ENCODE results near the gene NLRP7.
"Not testable (repeated sequence)": the region's sequence is repeated elsewhere in the genome, so short reads cannot be mapped to it uniquely, and the experiment has no call there.

Gene NLRP7

DNA sequence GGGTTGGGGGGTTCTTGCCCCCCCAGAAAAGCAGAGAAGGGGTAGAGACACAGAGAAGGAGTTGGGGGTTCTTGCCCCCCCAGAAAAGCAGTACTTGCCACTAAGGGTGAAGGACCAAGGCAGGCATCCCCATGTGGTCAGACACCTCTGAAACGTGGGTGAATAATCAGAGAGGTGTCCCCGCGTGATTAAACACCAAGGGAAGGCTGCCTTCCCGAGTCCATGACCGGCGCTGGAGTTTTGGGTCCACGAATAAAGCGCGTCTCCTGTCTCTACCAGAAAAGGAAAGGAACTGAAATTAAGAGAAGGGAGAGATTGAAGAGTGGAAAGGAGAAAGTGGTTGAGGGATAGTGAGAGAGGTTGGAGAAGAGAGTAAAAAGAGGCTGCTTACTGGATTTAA, 47.7 kb downstream of the NLRP7 start:
- not testable (repeated sequence) for H3K4me3 ChIP-seq (ENCODE audit: low read length in 2 of 2); H3K9me3 ChIP-seq (ENCODE audit: control insufficient read depth in 2 of 2, low read length in 2 of 2); H3K27me3 ChIP-seq (ENCODE audit: control insufficient read depth in 1 of 2, insufficient read depth in 2 of 2, low read length in 2 of 2); H3K27ac ChIP-seq (ENCODE audit: low read length); H3K36me3 ChIP-seq (ENCODE audit: control insufficient read depth in 2 of 2, insufficient read depth in 2 of 2, low read length in 2 of 2); H3K4me1 ChIP-seq (ENCODE audit: control insufficient read depth, insufficient read depth, low read length); H3K9ac ChIP-seq (ENCODE audit: low read length in 2 of 2)

DNA sequence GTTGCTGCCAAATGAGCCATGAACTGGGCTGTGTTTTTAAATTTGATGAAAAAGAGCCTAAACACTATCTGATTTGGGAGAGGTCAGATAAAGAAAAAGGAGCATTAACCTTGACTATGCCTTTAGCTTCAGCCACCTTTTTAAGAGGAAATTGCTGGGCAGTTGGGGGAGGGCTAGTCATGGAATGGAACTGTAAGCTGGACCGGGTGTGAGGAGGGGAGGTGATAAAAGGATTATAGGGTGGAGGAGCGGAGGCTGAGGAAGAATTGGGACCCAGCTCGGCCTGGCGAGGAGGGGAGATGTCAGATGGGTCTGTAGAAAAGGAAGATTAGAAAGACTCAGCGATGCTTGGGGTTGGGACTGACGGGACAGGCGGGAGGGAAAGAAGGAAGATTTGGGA, 48.6 kb downstream of the NLRP7 start:
- H3K27me3 ChIP-seq (ENCODE audit: control insufficient read depth in 1 of 2, insufficient read depth in 2 of 2, low read length in 2 of 2); H3K27ac ChIP-seq (ENCODE audit: low read length); H3K9ac ChIP-seq (ENCODE audit: low read length in 2 of 2); H3K4me3 ChIP-seq (ENCODE audit: low read length in 2 of 2); H3K36me3 ChIP-seq (ENCODE audit: control insufficient read depth in 2 of 2, insufficient read depth in 2 of 2, low read length in 2 of 2); H3K9me3 ChIP-seq (ENCODE audit: control insufficient read depth in 2 of 2, low read length in 2 of 2); H3K4me1 ChIP-seq (ENCODE audit: control insufficient read depth, insufficient read depth, low read length): not testable (repeated sequence)

DNA sequence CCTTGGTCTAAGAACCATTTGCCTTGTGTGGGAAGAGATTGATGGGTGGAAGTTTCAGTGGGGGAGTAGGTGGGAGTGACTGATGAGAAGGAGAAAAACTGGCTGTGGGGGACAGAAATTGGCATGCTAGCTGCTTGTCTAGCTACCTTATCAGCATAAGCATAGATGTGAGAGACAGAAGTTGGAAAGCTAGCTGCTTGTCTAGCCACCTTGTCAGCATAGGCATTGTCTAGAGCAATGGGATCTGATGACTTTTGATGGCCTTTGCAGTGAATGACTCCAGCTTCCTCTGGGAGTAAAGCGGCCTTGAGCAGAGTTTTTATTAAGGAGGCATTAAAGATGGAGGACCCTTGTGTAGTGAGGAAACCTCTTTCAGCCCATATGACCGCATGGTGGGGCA, 51.3 kb downstream of the NLRP7 start:
- Histone ChIP-seq H3K36me3 (ENCODE audit: control insufficient read depth in 2 of 2, insufficient read depth in 2 of 2, low read length in 2 of 2) (no peaks in the 10 kb centered on the region), H3K4me1 (ENCODE audit: control insufficient read depth, insufficient read depth, low read length) (no peaks in the 10 kb centered on the region), H3K9ac (ENCODE audit: low read length in 2 of 2) (no peak overlapping the region), H3K27me3 (ENCODE audit: control insufficient read depth in 1 of 2, insufficient read depth in 2 of 2, low read length in 2 of 2) (no peaks in the 10 kb centered on the region), H3K9me3 (ENCODE audit: control insufficient read depth in 2 of 2, low read length in 2 of 2) (no peaks in the 10 kb centered on the region), H3K4me3 (ENCODE audit: low read length in 2 of 2) (no peak overlapping the region), H3K27ac (ENCODE audit: low read length) (no peak overlapping the region)

DNA sequence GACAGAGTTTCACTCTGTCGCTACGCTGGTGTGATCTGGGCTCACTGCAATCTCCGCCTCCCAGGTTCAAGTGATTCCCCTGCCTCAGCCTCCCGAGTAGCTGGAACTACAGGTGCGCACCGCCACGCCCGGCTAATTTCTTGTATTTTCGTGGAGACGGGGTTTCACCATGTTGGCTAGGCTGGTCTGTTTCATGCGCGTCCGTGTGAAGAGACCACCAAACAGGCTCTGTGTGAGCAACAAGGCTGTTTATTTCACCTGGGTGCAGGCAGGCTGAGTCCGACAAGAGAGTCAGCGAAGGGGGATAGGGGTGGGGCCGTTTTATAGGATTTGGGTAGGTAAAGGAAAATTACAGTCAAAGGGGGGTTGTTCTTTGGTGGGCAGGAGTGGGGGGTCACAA, 53.2 kb downstream of the NLRP7 start:
- H3K4me1 ChIP-seq (ENCODE audit: control insufficient read depth, insufficient read depth, low read length); H3K27ac ChIP-seq (ENCODE audit: low read length); H3K36me3 ChIP-seq (ENCODE audit: control insufficient read depth in 2 of 2, insufficient read depth in 2 of 2, low read length in 2 of 2); H3K9ac ChIP-seq (ENCODE audit: low read length in 2 of 2); H3K27me3 ChIP-seq (ENCODE audit: control insufficient read depth in 1 of 2, insufficient read depth in 2 of 2, low read length in 2 of 2); H3K9me3 ChIP-seq (ENCODE audit: control insufficient read depth in 2 of 2, low read length in 2 of 2); H3K4me3 ChIP-seq (ENCODE audit: low read length in 2 of 2): not testable (repeated sequence)

DNA sequence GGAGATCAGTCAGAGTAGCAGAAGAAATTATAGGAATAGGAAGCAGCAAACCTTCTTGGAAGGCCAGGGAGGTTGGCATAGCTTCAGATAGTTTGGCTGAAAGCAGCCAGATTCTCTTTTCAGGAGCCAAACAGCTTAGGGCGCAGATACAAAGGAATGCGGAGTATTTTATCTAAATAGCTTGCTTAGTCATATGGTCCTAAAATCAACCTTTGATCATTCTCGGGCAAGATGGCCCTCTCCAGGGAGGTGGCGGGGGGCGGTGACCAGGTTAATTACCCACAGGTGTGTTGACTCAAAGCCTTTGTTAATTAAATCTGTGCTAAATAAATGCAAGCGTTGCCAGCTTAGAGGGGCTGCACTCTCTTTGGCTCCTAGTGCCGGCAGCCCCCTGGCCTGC, 53.9 kb downstream of the NLRP7 start:
- H3K4me1 ChIP-seq (ENCODE audit: control insufficient read depth, insufficient read depth, low read length): no peaks in the 10 kb centered on the region
- no peaks in the 10 kb centered on the region for H3K27me3 ChIP-seq (ENCODE audit: control insufficient read depth in 1 of 2, insufficient read depth in 2 of 2, low read length in 2 of 2)
- H3K9me3 ChIP-seq (ENCODE audit: control insufficient read depth in 2 of 2, low read length in 2 of 2): no peaks in the 10 kb centered on the region
- no peak overlapping the region for H3K9ac ChIP-seq (ENCODE audit: low read length in 2 of 2)
- no peak overlapping the region for H3K4me3 ChIP-seq (ENCODE audit: low read length in 2 of 2)
- no peaks in the 10 kb centered on the region for H3K36me3 ChIP-seq (ENCODE audit: control insufficient read depth in 2 of 2, insufficient read depth in 2 of 2, low read length in 2 of 2)
- H3K27ac ChIP-seq (ENCODE audit: low read length): no peak overlapping the region

DNA sequence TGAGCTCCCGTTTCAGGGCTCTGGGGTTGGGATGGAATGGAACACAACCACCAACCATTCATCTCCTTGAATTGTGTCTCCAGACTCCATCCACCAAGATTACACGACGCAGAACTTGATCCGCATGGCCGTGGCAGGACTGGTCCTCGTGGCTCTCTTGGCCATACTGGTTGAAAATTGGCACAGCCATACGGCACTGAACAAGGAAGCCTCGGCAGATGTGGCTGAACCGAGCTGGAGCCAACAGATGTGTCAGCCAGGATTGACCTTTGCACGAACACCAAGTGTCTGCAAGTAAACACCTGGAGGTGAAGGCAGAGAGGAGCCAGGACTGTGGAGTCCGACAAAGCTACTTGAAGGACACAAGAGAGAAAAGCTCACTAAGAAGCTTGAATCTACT, 57.8 kb downstream of the NLRP7 start:
- H3K4me1 ChIP-seq (ENCODE audit: control insufficient read depth, insufficient read depth, low read length): no peaks in the 10 kb centered on the region
- no peak overlapping the region for H3K4me3 ChIP-seq (ENCODE audit: low read length in 2 of 2)
- H3K27ac ChIP-seq (ENCODE audit: low read length): no peak overlapping the region
- no peaks in the 10 kb centered on the region for H3K9me3 ChIP-seq (ENCODE audit: control insufficient read depth in 2 of 2, low read length in 2 of 2)
- no peaks in the 10 kb centered on the region for H3K27me3 ChIP-seq (ENCODE audit: control insufficient read depth in 1 of 2, insufficient read depth in 2 of 2, low read length in 2 of 2)
- H3K9ac ChIP-seq (ENCODE audit: low read length in 2 of 2): no peak overlapping the region
- H3K36me3 ChIP-seq (ENCODE audit: control insufficient read depth in 2 of 2, insufficient read depth in 2 of 2, low read length in 2 of 2): no peaks in the 10 kb centered on the region

DNA sequence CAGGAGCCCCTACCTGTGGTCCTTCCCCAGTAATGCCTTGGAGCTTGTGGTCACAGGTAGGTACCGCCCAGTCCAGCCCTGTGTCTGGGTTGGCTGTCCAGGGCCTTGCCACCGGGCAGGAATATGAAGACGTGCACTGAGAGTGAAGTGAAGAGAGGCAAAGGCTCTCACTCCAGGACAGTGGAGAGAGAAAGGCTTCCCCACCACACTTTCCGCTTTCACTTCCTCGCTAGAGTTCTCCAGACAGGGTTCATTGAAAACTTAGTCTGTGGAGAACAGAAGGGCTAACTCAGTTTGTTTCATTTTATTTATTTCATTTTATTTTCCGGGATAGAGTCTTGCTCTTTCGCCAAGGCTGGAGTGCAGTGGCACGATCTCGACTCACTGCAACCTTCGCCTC, 59.1 kb downstream of the NLRP7 start:
- Histone ChIP-seq H3K27ac (ENCODE audit: low read length) (no peak overlapping the region), H3K27me3 (ENCODE audit: control insufficient read depth in 1 of 2, insufficient read depth in 2 of 2, low read length in 2 of 2) (peaks cover 0 to 3% of the 10 kb centered on the region in 2 donors), H3K4me1 (ENCODE audit: control insufficient read depth, insufficient read depth, low read length) (no peaks in the 10 kb centered on the region), H3K9me3 (ENCODE audit: control insufficient read depth in 2 of 2, low read length in 2 of 2) (no peaks in the 10 kb centered on the region), H3K4me3 (ENCODE audit: low read length in 2 of 2) (no peak overlapping the region), H3K9ac (ENCODE audit: low read length in 2 of 2) (no peak overlapping the region), H3K36me3 (ENCODE audit: control insufficient read depth in 2 of 2, insufficient read depth in 2 of 2, low read length in 2 of 2) (no peaks in the 10 kb centered on the region)

DNA sequence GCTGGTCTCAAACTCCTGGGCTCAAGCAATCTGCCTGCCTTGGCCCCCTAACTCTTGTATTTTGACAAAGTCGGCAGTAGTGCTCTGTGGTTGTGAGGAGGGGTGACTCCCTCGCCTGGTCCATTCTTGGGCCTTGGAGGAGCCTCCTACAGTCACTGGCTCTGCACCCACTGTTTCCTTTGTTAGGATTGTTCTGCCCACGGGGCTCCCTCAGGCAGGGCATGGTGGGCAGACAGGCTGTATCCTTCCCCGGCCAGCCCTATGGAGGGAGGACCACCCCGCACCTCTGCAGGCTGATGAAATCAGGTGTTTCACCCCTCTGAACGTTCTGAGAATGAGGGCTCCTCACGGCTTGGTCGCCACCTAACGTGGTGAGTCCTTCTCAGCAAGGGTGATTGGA, 64.1 kb downstream of the NLRP7 start:
- Histone ChIP-seq H3K4me3 (ENCODE audit: low read length in 2 of 2) (no peak overlapping the region), H3K27ac (ENCODE audit: low read length) (no peak overlapping the region), H3K9me3 (ENCODE audit: control insufficient read depth in 2 of 2, low read length in 2 of 2) (no peaks in the 10 kb centered on the region), H3K9ac (ENCODE audit: low read length in 2 of 2) (no peak overlapping the region), H3K36me3 (ENCODE audit: control insufficient read depth in 2 of 2, insufficient read depth in 2 of 2, low read length in 2 of 2) (no peaks in the 10 kb centered on the region), H3K27me3 (ENCODE audit: control insufficient read depth in 1 of 2, insufficient read depth in 2 of 2, low read length in 2 of 2) (peaks cover 4 to 6% of the 10 kb centered on the region in 2 donors), H3K4me1 (ENCODE audit: control insufficient read depth, insufficient read depth, low read length) (no peaks in the 10 kb centered on the region)

DNA sequence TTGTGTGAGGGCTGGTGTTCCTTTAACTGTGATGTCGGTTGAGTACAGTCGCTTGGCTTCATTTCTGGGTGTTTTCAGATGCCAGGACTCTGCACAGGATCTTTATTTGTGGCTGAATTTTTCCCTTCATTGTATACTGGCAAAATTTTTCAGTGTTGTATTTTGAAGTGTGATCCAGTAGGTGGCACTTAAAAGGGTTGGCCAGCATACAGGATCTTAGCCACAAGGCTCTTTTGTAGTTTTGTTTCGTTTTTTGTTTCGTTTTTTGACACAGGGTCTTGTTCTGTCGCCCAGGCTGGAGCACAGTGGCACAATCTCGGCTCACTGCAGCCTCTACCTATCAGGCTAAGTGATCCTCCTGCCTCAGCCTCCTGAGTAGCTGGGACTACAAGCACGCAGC, 64.6 kb downstream of the NLRP7 start:
- H3K4me1 ChIP-seq (ENCODE audit: control insufficient read depth, insufficient read depth, low read length): no peaks in the 10 kb centered on the region
- no peaks in the 10 kb centered on the region for H3K9me3 ChIP-seq (ENCODE audit: control insufficient read depth in 2 of 2, low read length in 2 of 2)
- H3K9ac ChIP-seq (ENCODE audit: low read length in 2 of 2): no peak overlapping the region
- H3K4me3 ChIP-seq (ENCODE audit: low read length in 2 of 2): no peak overlapping the region
- H3K27ac ChIP-seq (ENCODE audit: low read length): no peak overlapping the region
- peaks cover 4 to 6% of the 10 kb centered on the region in 2 donors for H3K27me3 ChIP-seq (ENCODE audit: control insufficient read depth in 1 of 2, insufficient read depth in 2 of 2, low read length in 2 of 2)
- no peaks in the 10 kb centered on the region for H3K36me3 ChIP-seq (ENCODE audit: control insufficient read depth in 2 of 2, insufficient read depth in 2 of 2, low read length in 2 of 2)

DNA sequence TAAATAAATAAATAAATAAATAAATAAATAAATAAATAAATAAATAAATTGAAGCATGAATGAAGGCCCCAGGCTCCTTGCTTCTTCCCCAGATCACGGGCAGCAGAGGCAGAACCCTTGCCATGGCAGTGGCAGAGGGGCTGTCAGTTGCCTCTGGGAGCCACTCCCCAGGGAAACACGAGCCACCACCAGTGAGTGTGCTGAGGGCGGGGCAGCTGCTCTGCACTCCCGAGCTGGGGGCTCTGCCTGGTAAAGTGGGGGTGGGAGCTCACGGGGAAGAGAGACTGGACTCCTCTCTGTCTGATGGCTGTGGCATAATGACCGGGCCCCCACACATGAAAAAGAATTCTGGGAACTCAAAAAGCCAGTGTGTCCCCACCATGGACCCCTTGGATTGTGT, 65.4 kb downstream of the NLRP7 start:
- Histone ChIP-seq H3K27ac (ENCODE audit: low read length) (no peak overlapping the region), H3K4me3 (ENCODE audit: low read length in 2 of 2) (no peak overlapping the region), H3K36me3 (ENCODE audit: control insufficient read depth in 2 of 2, insufficient read depth in 2 of 2, low read length in 2 of 2) (no peaks in the 10 kb centered on the region), H3K9ac (ENCODE audit: low read length in 2 of 2) (no peak overlapping the region), H3K4me1 (ENCODE audit: control insufficient read depth, insufficient read depth, low read length) (no peaks in the 10 kb centered on the region), H3K27me3 (ENCODE audit: control insufficient read depth in 1 of 2, insufficient read depth in 2 of 2, low read length in 2 of 2) (peaks cover 4 to 6% of the 10 kb centered on the region in 2 donors), H3K9me3 (ENCODE audit: control insufficient read depth in 2 of 2, low read length in 2 of 2) (no peaks in the 10 kb centered on the region)

DNA sequence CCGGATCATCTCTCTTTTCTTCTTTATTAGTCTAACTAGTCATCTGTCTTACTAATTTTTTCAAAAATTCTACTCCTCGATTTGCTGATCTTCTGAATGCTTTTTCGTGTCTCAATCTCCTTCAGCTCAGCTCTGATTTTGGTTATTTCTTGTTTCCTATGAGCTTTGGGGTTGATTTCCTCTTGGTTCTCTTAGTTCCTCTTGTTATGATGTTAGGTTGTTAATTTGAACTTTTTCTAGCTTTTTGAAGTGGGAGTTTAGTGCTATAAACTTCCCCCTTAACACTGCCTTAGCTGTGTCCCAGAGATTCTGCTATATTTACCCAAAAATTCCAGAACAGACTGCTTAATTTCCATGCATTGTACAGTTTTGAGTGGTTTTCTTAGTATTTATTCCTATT, 69.9 kb downstream of the NLRP7 start:
- H3K9ac ChIP-seq (ENCODE audit: low read length in 2 of 2): no peak overlapping the region
- no peaks in the 10 kb centered on the region for H3K36me3 ChIP-seq (ENCODE audit: control insufficient read depth in 2 of 2, insufficient read depth in 2 of 2, low read length in 2 of 2)
- H3K27me3 ChIP-seq (ENCODE audit: control insufficient read depth in 1 of 2, insufficient read depth in 2 of 2, low read length in 2 of 2): peaks cover 3 to 4% of the 10 kb centered on the region in 2 donors
- no peaks in the 10 kb centered on the region for H3K4me1 ChIP-seq (ENCODE audit: control insufficient read depth, insufficient read depth, low read length)
- H3K4me3 ChIP-seq (ENCODE audit: low read length in 2 of 2): no peak overlapping the region
- H3K9me3 ChIP-seq (ENCODE audit: control insufficient read depth in 2 of 2, low read length in 2 of 2): no peaks in the 10 kb centered on the region
- no peak overlapping the region for H3K27ac ChIP-seq (ENCODE audit: low read length)

DNA sequence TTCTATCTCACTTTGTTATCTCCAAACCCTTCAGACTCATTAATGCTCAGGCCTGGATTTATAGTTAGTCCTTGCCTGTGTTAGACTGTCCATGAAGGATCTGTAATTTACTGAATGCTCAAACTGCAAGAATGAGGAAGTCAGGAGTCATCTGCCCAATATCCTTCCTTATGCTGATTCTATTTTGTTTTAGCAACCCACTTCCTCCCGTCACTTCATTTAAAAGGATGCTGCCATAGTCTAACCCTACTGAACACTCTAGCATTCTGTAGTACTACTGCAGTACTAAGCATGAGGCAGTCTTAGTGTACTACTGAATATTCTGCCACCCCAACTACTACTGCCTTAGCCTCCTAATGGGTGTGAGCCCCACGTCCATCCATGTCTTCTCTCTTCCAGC, 71.8 kb downstream of the NLRP7 start:
- no peaks in the 10 kb centered on the region for H3K36me3 ChIP-seq (ENCODE audit: control insufficient read depth in 2 of 2, insufficient read depth in 2 of 2, low read length in 2 of 2)
- no peaks in the 10 kb centered on the region for H3K4me1 ChIP-seq (ENCODE audit: control insufficient read depth, insufficient read depth, low read length)
- H3K4me3 ChIP-seq (ENCODE audit: low read length in 2 of 2): no peak overlapping the region
- H3K9ac ChIP-seq (ENCODE audit: low read length in 2 of 2): no peak overlapping the region
- H3K27ac ChIP-seq (ENCODE audit: low read length): no peak overlapping the region
- H3K9me3 ChIP-seq (ENCODE audit: control insufficient read depth in 2 of 2, low read length in 2 of 2): no peaks in the 10 kb centered on the region
- no peaks in the 10 kb centered on the region for H3K27me3 ChIP-seq (ENCODE audit: control insufficient read depth in 1 of 2, insufficient read depth in 2 of 2, low read length in 2 of 2)
